GM21825 (cell line): ENCODE measurements around the gene ENPEP.

Experiments used
- ATAC-seq: cut with Tn5 transposase; IDR thresholded peaks from one replicate; pipeline ENCODE4 v1.9.1; 2021; ENCODE audit warnings: mild to moderate bottlenecking, moderate library complexity; ENCODE audit not compliant: unreplicated experiment

ENPEP gene

DNA sequence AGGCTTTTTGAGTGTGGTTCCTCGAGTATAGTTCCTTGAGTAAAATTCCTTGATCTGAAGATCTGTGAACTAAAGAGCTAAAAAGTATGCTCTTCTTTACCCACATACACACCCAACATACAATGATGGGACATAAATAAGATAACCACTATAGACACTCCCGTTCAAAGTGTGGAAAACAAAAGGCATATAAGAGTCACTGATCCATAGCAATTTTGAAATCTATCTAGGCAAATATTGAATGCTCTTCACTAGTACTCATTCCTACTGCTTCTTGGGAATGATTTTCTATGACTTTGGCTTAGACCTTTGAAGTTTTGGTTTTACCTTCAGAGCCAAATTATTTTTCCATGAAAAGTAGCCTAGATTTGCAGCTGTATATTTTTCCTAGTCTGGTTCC lies 120.5 kb downstream of the ENPEP start:
- ATAC-seq = no peak

DNA sequence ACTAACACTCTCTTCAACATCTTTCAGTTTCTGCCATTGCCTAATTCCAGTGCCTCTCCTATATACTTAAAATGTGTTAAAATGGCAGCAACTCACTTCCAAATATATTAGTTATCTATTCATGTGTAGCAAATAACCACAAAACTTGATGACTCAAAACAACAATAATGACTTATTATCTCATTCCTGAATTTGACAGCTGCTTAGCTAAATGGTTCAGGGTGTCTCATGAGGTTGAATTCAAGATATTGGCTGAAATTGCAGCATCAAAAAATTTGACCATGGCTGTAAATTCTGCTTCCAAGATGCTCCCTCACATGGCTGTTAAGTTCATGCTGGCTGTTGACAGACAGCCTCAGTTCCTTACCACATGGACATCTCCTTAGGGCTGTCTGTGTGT lies 121.6 kb downstream of the ENPEP start:
- no peak for ATAC-seq

GRCh38 chr4:110602061-110602460 lies 126.1 kb downstream of the ENPEP start:
- no peak for ATAC-seq

DNA sequence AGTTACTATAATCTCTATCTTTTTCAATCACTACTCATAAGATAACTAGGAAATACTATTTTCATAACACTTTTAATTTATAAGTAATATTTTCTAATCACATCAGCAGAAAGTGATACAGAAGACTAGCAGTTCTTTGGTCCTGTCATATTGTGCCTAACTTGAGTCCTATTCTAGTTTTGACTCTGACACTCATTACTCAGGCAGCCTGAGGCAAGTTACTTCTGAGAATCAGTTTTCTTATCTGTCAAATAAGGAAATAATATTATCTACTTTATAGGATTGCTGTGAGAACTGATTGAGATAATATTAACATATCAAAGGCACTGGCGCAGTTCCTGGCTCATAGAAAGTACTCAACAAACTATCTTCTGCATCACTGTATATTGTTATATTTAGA lies 129.1 kb downstream of the ENPEP start:
- no peak for ATAC-seq

- ATAC-seq = no peak
Measured at GRCh38 chr4:110609044-110609750, 133.2 kb downstream of the ENPEP start.

DNA sequence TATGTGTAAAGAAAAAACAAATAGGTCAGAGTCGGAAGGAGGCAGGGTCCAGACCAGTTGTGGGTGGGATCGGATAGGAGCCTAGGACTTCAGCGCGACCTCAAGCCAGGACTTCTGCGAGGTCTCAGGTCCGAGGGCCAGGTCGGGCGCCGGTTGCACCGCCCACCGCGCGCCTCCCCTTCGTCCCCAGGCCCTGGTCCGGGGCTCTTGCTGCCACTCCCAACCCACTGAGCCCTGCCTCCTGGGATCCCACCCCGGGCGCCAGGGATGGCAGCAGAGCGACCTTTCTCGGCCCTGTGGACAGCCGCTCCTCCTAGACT lies 134.6 kb downstream of the ENPEP start:
- no peak for ATAC-seq

DNA sequence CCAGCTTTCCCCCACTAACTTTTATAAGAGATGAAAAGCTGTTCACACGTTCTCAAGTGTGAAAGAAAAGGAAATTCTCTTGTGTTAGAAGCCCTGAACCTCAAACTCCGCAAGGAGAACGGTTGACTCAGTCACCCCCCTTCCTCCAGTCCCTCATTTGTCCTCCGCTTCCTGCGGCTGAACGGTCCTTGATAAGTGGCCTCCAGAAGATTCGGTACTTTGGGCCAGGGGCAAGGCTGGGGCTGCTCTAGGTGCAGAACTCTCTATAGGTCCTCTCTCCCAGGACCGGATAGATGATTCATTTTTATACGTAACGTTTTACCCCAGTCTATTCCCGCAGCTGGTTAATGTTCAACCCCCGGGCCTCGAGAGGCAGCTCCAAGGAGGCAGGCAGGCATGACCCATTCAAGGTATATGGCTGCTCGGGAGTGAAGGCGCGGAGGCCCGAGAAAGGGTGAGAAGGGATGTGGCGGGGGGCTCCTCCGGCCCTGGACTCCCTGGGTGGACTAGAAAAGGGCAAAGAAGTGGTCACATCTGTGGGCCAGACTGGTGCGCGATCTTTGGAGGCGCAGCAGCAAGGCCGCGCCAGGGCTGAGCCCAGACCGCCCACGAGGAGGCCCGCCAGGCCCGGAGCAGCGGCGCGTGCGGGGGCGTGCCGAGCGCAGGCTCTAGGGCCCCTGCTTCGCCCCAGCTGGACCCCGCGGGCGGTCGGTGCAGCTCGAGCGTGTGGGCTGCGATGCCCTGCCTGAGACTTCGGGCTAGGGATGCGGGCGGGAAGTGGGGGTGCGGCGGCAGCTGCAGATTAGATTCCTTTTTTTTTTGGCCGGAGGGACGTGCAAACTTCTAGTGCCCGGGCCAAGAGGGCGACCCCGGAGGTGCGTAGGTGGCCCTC lies 135.2 kb downstream of the ENPEP start:
- peak; percentile 92 for ATAC-seq

- ATAC-seq = no peak
Measured at GRCh38 chr4:110611968-110612447, 136.1 kb downstream of the ENPEP start.

DNA sequence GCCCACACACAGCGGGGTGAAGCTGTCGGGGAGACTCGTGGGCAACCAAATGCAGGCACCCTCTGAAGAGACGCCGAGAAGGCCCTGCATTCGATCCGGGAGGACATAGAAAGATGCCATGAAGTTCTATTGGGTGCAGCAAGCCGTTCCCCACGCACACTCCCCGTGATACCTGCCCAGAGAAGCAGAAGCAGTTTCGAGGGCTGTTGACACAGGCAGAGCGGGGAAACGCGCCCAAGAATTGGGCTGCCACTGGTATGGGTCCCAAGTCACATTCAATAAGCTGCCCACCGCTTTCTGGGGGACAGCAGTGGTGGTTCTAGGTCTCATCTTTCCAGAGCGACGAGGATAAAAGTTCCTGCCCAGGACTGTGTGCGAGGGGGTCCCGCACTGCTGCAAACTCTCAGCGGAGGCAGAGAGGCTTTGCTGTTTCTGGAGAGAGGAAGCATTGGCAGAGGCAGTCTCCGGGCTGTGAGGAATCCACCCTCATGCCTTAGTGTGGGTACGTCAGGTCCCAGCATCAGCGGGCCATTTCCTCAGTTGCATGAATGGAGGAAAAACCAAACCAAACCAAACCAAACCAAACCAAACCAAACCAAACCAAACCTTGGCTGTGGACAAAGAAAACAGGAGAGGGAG lies 136.8 kb downstream of the ENPEP start:
- ATAC-seq = no peak

DNA sequence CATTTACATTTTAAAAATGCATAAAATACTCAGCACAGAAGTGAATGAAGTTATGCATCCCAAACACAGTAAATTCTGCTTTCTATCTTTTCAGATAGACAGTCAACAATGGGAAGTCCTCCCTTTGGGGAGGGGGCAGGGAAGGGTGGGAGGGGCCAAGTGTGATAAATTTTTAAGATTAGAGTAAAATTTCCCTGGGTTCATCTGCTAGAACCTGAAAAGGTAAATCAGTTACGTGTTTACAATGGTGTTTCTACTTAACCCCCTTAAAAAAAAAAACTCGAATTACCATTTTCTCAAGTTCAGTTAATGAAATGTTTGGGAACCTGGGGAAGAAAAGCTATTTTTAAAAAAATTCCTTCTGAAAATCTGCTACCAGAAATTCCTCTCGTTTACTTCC lies 137.8 kb downstream of the ENPEP start:
- no peak for ATAC-seq

- ATAC-seq = no peak
Measured at GRCh38 chr4:110614173-110614963, 138.4 kb downstream of the ENPEP start.
